Fibroblast of lung (primary cell): ENCODE data around the gene KLK15. TPM values are rescaled to one million over a fixed set of nuclear protein-coding genes. Genes with fewer than 3 reads are reported as not detected.
"Not testable (repeated sequence)": the region's sequence is repeated elsewhere in the genome, so short reads cannot be mapped to it uniquely, and the experiment has no call there.

ENCODE experiments used
- DNase-seq, 2 donors: peaks; one replicate each; pipeline versions ENCODE4 v3.0.0 to v3.0.0-alpha.2; 2010; ENCODE audit warnings: low read depth in 2 of 2
- H2AFZ ChIP-seq: 2 replicates; pipeline ENCODE4 v1.5.1; 2012; ENCODE audit warnings: low read length, control low read depth, inconsistent platforms
- H3K27ac ChIP-seq: 2 replicates; pipeline ENCODE4 v1.5.1; 2011; ENCODE audit warnings: low read length, control low read depth; ENCODE audit not compliant: insufficient read depth
- H3K27me3 ChIP-seq: 2 replicates; pipeline ENCODE4 v1.5.1; 2011; ENCODE audit warnings: mild to moderate bottlenecking, low read length; ENCODE audit not compliant: control insufficient read depth, insufficient read depth
- H3K36me3 ChIP-seq: 2 replicates; pipeline ENCODE4 v1.5.1; 2011; ENCODE audit warnings: low read length; ENCODE audit not compliant: control insufficient read depth, insufficient read depth
- H3K4me1 ChIP-seq: 2 replicates; pipeline ENCODE4 v1.5.1; 2011; ENCODE audit warnings: low read length; ENCODE audit not compliant: control insufficient read depth, insufficient read depth; ENCODE audit errors: extremely low read depth
- H3K4me2 ChIP-seq: 2 replicates; pipeline ENCODE4 v1.5.1; 2011; ENCODE audit warnings: low read length, control low read depth; ENCODE audit not compliant: insufficient read depth; ENCODE audit errors: extremely low read depth
- H3K4me3 ChIP-seq, 4 experiments: fragments of 200-600 bp in 1 of 4; sonication (generic) in 1 of 4; replicated peaks in 1 of 4; 2 replicates each; pipeline ENCODE4 v1.5.1; 2011 to 2016; ENCODE audit warnings: low read length in 4 of 4, low read depth in 3 of 4, mild to moderate bottlenecking in 3 of 4, control low read depth in 2 of 4, inconsistent platforms in 1 of 4, mixed read lengths in 1 of 4; ENCODE audit not compliant: insufficient read depth in 1 of 4; ENCODE audit errors: control extremely low read depth in 1 of 4
- H3K79me2 ChIP-seq: 2 replicates; pipeline ENCODE4 v1.5.1; 2012; ENCODE audit warnings: mild to moderate bottlenecking, low read length, inconsistent platforms; ENCODE audit not compliant: control insufficient read depth, insufficient read depth
- H3K9ac ChIP-seq: 2 replicates; pipeline ENCODE4 v1.5.1; 2011; ENCODE audit warnings: mild to moderate bottlenecking, low read length, control low read depth; ENCODE audit not compliant: insufficient read depth
- H3K9me3 ChIP-seq: 2 replicates; pipeline ENCODE4 v1.5.1; 2012; ENCODE audit warnings: low read depth, low read length; ENCODE audit not compliant: control insufficient read depth, insufficient read depth
- H4K20me1 ChIP-seq: 2 replicates; pipeline ENCODE4 v1.5.1; 2011; ENCODE audit warnings: low read length; ENCODE audit not compliant: control insufficient read depth, insufficient read depth; ENCODE audit errors: extremely low read depth
- CTCF ChIP-seq, 2 donors: IDR thresholded peaks in 1 of 2; conservative IDR thresholded peaks in 1 of 2; 1 replicate in 1 of 2; 2 replicates in 1 of 2; pipeline ENCODE4 v1.5.1; 2011 to 2012; ENCODE audit warnings: low read length in 2 of 2, control low read depth in 1 of 2, inconsistent platforms in 1 of 2, low read depth in 1 of 2, mild to moderate bottlenecking in 1 of 2
- EZH2 ChIP-seq: IDR thresholded peaks from 2 replicates; pipeline ENCODE4 v1.5.1; 2012; ENCODE audit warnings: low read length, control low read depth, mild to moderate bottlenecking; ENCODE audit errors: missing control alignments
- polyA plus RNA-seq, 2 donors: library from polyadenylated mRNA; depleted of rRNA in 1 of 2; stranded (reverse) in 1 of 2; unstranded in 1 of 2; fragments of >200 nt; gene quantifications; 2 replicates each; pipeline ENCODE4 v1.2.1, GENCODE V29; 2011 to 2012; ENCODE audit warnings: missing spikeins in 1 of 2
- total RNA-seq: library from RNA; depleted of rRNA; stranded (reverse); fragments of >200 nt; gene quantifications from 2 replicates; pipeline ENCODE4 v1.2.1, GENCODE V29; 2014

KLK15 gene
- total and polyA plus RNA-seq, 2 donors (not counting 1 experiment from before 2014, with no cell fraction given), result not detected

DNA sequence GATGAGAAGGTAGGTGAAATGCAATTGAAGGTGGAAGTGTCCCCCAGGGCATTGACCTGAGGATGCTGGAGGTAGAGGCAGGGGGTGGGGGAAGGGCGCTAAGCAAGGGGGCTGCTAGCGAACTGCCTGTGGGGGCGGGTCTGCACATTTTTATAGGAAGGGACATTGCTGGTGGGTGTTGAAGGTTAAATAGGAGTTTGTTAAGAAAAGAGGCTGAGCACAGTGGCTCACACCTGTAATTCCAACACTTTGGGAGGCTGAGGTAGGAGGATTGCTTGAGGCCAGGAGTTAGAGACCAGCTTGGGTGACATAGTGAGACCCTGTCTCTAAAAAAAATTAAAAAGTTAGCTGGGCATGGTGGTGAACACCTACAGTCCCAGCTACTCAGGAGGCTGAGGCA is 48.7 kb downstream of the KLK15 start:
- Histone ChIP-seq H3K4me1 (no peaks in the 10 kb centered on the region), H3K9ac (no peak overlapping the region), H3K9me3 (no peaks in the 10 kb centered on the region), H3K4me3 (no peak overlapping the region), H3K27me3 (peaks cover 5% of the 10 kb centered on the region), H3K27ac (no peak overlapping the region), H3K79me2 (no peaks in the 10 kb centered on the region), H3K4me2 (no peak overlapping the region), H3K36me3 (no peaks in the 10 kb centered on the region), H2AFZ (no peak overlapping the region), H4K20me1 (no peaks in the 10 kb centered on the region)
- DNase-seq, result no peak
- TF ChIP-seq EZH2, result no peak
- TF ChIP-seq CTCF (conservative IDR thresholded peaks at IDR 0.05 in 1 of 2, IDR thresholded peaks at IDR 0.05 in 1 of 2; ENCODE audit: low read depth in 1 of 2, low read length in 2 of 2), result no peak

- H3K27ac ChIP-seq, H3K9me3 ChIP-seq, DNase-seq, H3K4me2 ChIP-seq, H3K79me2 ChIP-seq, H3K4me3 ChIP-seq, H3K9ac ChIP-seq, H4K20me1 ChIP-seq, H3K27me3 ChIP-seq, H3K36me3 ChIP-seq, H3K4me1 ChIP-seq, H2AFZ ChIP-seq: not testable (repeated sequence)
These were observed 49.6 kb downstream of the KLK15 start for GRCh38 chr19:50783848-50784152.

DNA sequence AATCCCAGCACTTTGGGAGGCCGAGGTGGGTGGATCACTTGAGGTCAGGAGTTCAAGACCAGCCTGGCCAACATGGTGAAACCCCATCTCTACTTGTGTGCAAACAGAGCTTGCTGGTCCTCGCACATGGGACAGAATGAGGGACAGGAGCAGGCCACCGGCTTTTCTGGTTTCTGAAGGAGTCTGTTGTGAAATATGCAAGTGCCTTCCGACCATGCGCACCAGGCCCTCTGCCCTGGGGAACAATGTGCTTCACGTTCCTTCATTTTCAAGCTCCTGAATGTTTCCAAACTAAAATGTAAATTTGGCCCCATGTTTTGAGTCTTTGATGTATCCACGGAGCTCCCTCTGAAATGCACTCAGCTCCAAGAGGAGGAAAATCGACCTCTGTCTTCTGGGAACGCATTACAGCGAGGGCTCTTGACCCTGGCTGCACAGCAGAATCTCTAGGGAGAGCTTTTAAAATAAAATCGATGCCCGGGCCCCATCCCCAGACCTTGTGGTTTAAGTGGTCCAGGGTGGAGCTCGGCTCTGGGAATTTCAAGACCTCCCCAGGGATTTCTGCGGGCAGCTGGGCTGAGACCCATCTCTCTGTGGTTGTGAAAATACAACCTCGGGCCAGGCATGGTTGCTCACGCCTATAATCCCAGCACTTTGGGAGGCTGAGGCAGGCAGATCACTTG is 52.5 kb downstream of the KLK15 start:
- Histone ChIP-seq H3K9ac (no peak overlapping the region), H4K20me1 (no peaks in the 10 kb centered on the region), H3K27ac (no peak overlapping the region), H3K36me3 (no peaks in the 10 kb centered on the region), H3K4me2 (no peak overlapping the region), H3K9me3 (no peaks in the 10 kb centered on the region), H3K79me2 (no peaks in the 10 kb centered on the region), H3K4me1 (no peaks in the 10 kb centered on the region), H3K27me3 (peaks cover 14% of the 10 kb centered on the region), H3K4me3 (no peak overlapping the region), H2AFZ (no peak overlapping the region)
- DNase-seq, result no peak
- no peak for TF ChIP-seq CTCF (conservative IDR thresholded peaks at IDR 0.05 in 1 of 2, IDR thresholded peaks at IDR 0.05 in 1 of 2; ENCODE audit: low read depth in 1 of 2, low read length in 2 of 2)
- no peak for TF ChIP-seq EZH2
